IgD-negative memory B cell (primary cell): ENCODE measurements around the gene SAMD7. TPM values are rescaled to one million over a fixed set of nuclear protein-coding genes. Genes with fewer than 3 reads are reported as not detected.

Experiments
- H3K27ac Mint-ChIP-seq, 3 donors: one replicate each; pipeline ENCODE4 v1.8.0; 2020 to 2022; ENCODE audit warnings: mild to moderate bottlenecking in 3 of 3, mixed read lengths in 3 of 3, moderate library complexity in 1 of 3
- H3K27me3 Mint-ChIP-seq: one replicate; pipeline ENCODE4 v1.8.0; 2021; ENCODE audit warnings: mixed read lengths
- H3K36me3 Mint-ChIP-seq: one replicate; pipeline ENCODE4 v1.8.0; 2020; ENCODE audit warnings: mild to moderate bottlenecking, mixed read lengths
- H3K4me1 Mint-ChIP-seq, 3 donors: one replicate each; pipeline ENCODE4 v1.8.0; 2020 to 2022; ENCODE audit warnings: mixed read lengths in 3 of 3, mild to moderate bottlenecking in 1 of 3
- H3K4me3 Mint-ChIP-seq, 4 donors: one replicate each; pipeline ENCODE4 v1.8.0; 2020 to 2022; ENCODE audit warnings: mild to moderate bottlenecking in 4 of 4, mixed read lengths in 4 of 4, moderate library complexity in 3 of 4
- H3K9me3 Mint-ChIP-seq, 3 donors: one replicate each; pipeline ENCODE4 v1.8.0; 2020 to 2021; ENCODE audit warnings: mixed read lengths in 3 of 3, mild to moderate bottlenecking in 1 of 3
- polyA plus RNA-seq: library from polyadenylated mRNA; unstranded; fragments of 300-500 nt; fragmentation: Illumina TruSeq; gene quantifications from one replicate; pipeline ENCODE4 v1.2.3, GENCODE V29; 2021

The SAMD7 gene
- not detected for polyA plus RNA-seq

GRCh38 chr3:169911272-169911671 is at the start of gene SAMD7:
Gene SAMD7, plus strand, starts transcription at chr3:169911572. Its CDS starts 7,927 bp downstream, at chr3:169919499.
- H3K27ac Mint-ChIP-seq, result no peak within 1 kb of the TSS
- H3K9me3 Mint-ChIP-seq, result no peaks in the 10 kb centered on the region
- H3K36me3 Mint-ChIP-seq, result peaks cover 2% of the 10 kb centered on the region
- H3K4me3 Mint-ChIP-seq, result no peak within 1 kb of the TSS
- peaks cover 0 to 5% (median 3%) of the 10 kb centered on the region in 3 donors for H3K4me1 Mint-ChIP-seq
- H3K27me3 Mint-ChIP-seq, result no peaks in the 10 kb centered on the region

GRCh38 chr3:169861871-169862270 is 49.5 kb upstream of the SAMD7 start:
- Mint-ChIP-seq H3K36me3 (no peaks in the 10 kb centered on the region), H3K4me3 (no peak overlapping the region), H3K27me3 (peaks cover 11% of the 10 kb centered on the region), H3K9me3 (no peaks in the 10 kb centered on the region), H3K4me1 (peaks cover 15 to 21% (median 20%) of the 10 kb centered on the region in 3 donors), H3K27ac (peak overlapping the region in 1 of 3 donors; percentile 17)

- Mint-ChIP-seq H3K4me3 (peak overlapping the region in 2 of 4 donors; percentile 39 to 74), H3K36me3 (no peaks in the 10 kb centered on the region), H3K4me1 (peaks cover 15 to 21% (median 20%) of the 10 kb centered on the region in 3 donors), H3K27ac (peak overlapping the region in 1 of 3 donors; percentile 86), H3K9me3 (no peaks in the 10 kb centered on the region), H3K27me3 (peaks cover 8% of the 10 kb centered on the region)
Measured at GRCh38 chr3:169863458-169863899, 47.9 kb upstream of the SAMD7 start.

GRCh38 chr3:169864270-169864669 is 47.1 kb upstream of the SAMD7 start:
- Mint-ChIP-seq H3K27ac (no peak overlapping the region), H3K4me1 (peaks cover 15 to 21% (median 20%) of the 10 kb centered on the region in 3 donors), H3K27me3 (peaks cover 7% of the 10 kb centered on the region), H3K4me3 (no peak overlapping the region), H3K36me3 (no peaks in the 10 kb centered on the region), H3K9me3 (no peaks in the 10 kb centered on the region)

- Mint-ChIP-seq H3K27ac (peak overlapping the region; percentile 2 to 64 (median 14)), H3K36me3 (no peaks in the 10 kb centered on the region), H3K4me3 (peak overlapping the region in 2 of 4 donors; percentile 82 to 84)
Measured at GRCh38 chr3:169865176-169865767, 46.1 kb upstream of the SAMD7 start.

GRCh38 chr3:169867584-169868210 is 43.7 kb upstream of the SAMD7 start:
- Mint-ChIP-seq H3K36me3 (no peaks in the 10 kb centered on the region), H3K27ac (no peak overlapping the region), H3K4me3 (no peak overlapping the region), H3K4me1 (peaks cover 18 to 33% (median 21%) of the 10 kb centered on the region in 3 donors), H3K9me3 (no peaks in the 10 kb centered on the region), H3K27me3 (peaks cover 6% of the 10 kb centered on the region)

More at GRCh38 chr3:169865176-169865767, 46.1 kb upstream of the SAMD7 start:
- H3K27me3 Mint-ChIP-seq, result peaks cover 6% of the 10 kb centered on the region
- no peaks in the 10 kb centered on the region for H3K9me3 Mint-ChIP-seq
- H3K4me1 Mint-ChIP-seq, result peaks cover 15 to 22% (median 21%) of the 10 kb centered on the region in 3 donors

GRCh38 chr3:169868369-169868768 is 43.0 kb upstream of the SAMD7 start:
- peaks cover 18 to 31% (median 19%) of the 10 kb centered on the region in 3 donors for H3K4me1 Mint-ChIP-seq
- peaks cover 6% of the 10 kb centered on the region for H3K27me3 Mint-ChIP-seq
- no peaks in the 10 kb centered on the region for H3K9me3 Mint-ChIP-seq
- no peaks in the 10 kb centered on the region for H3K36me3 Mint-ChIP-seq
- no peak overlapping the region for H3K27ac Mint-ChIP-seq
- H3K4me3 Mint-ChIP-seq, result no peak overlapping the region

GRCh38 chr3:169869484-169870220 is 41.7 kb upstream of the SAMD7 start, which contains the start of gene LRRC31:
Gene LRRC31, minus strand, starts transcription at chr3:169869935. Its CDS starts 128 bp downstream, at chr3:169869807.
- Mint-ChIP-seq H3K4me1 (peaks cover 7 to 23% (median 12%) of the 10 kb centered on the region in 3 donors), H3K4me3 (no peak within 1 kb of the TSS), H3K27me3 (peaks cover 6% of the 10 kb centered on the region), H3K36me3 (no peaks in the 10 kb centered on the region), H3K9me3 (no peaks in the 10 kb centered on the region), H3K27ac (peak within 1 kb of the TSS in 1 of 3 donors; percentile 24)

- Mint-ChIP-seq H3K4me1 (peaks cover 0 to 13% (median 3%) of the 10 kb centered on the region in 3 donors), H3K27ac (no peak overlapping the region), H3K9me3 (no peaks in the 10 kb centered on the region), H3K36me3 (no peaks in the 10 kb centered on the region), H3K4me3 (no peak overlapping the region), H3K27me3 (no peaks in the 10 kb centered on the region)
Measured at GRCh38 chr3:169871129-169871886, 40.1 kb upstream of the SAMD7 start.

GRCh38 chr3:169879013-169879557 is 32.3 kb upstream of the SAMD7 start:
- Mint-ChIP-seq H3K4me1 (peaks cover 0 to 8% (median 6%) of the 10 kb centered on the region in 3 donors), H3K27ac (no peak overlapping the region), H3K36me3 (no peaks in the 10 kb centered on the region), H3K9me3 (no peaks in the 10 kb centered on the region), H3K27me3 (no peaks in the 10 kb centered on the region), H3K4me3 (no peak overlapping the region)

- Mint-ChIP-seq H3K36me3 (no peaks in the 10 kb centered on the region), H3K9me3 (no peaks in the 10 kb centered on the region), H3K27ac (no peak overlapping the region), H3K4me3 (no peak overlapping the region), H3K4me1 (peaks cover 0 to 16% (median 8%) of the 10 kb centered on the region in 3 donors), H3K27me3 (no peaks in the 10 kb centered on the region)
Measured at GRCh38 chr3:169879845-169880575, 31.4 kb upstream of the SAMD7 start.

- Mint-ChIP-seq H3K4me1 (peaks cover 0 to 18% (median 11%) of the 10 kb centered on the region in 3 donors), H3K27me3 (no peaks in the 10 kb centered on the region), H3K9me3 (no peaks in the 10 kb centered on the region), H3K4me3 (no peak overlapping the region), H3K36me3 (no peaks in the 10 kb centered on the region), H3K27ac (peak overlapping the region in 1 of 3 donors; percentile 71)
Measured at GRCh38 chr3:169880576-169881250, 30.7 kb upstream of the SAMD7 start.

- Mint-ChIP-seq H3K27ac (peak overlapping the region in 1 of 3 donors; percentile 95), H3K36me3 (peaks cover 3% of the 10 kb centered on the region), H3K4me1 (peaks cover 0 to 23% (median 10%) of the 10 kb centered on the region in 3 donors), H3K27me3 (no peaks in the 10 kb centered on the region), H3K4me3 (peak overlapping the region in 1 of 4 donors; percentile 25), H3K9me3 (no peaks in the 10 kb centered on the region)
Measured at GRCh38 chr3:169886671-169887070, 24.7 kb upstream of the SAMD7 start.
